Measurements from ENCODE around the gene SPINK6. TPM values are rescaled to one million over a fixed set of nuclear protein-coding genes. Genes with fewer than 3 reads are reported as not detected.

SPINK6 gene, protein sequence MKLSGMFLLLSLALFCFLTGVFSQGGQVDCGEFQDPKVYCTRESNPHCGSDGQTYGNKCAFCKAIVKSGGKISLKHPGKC
- not detected for total RNA-seq

DNA sequence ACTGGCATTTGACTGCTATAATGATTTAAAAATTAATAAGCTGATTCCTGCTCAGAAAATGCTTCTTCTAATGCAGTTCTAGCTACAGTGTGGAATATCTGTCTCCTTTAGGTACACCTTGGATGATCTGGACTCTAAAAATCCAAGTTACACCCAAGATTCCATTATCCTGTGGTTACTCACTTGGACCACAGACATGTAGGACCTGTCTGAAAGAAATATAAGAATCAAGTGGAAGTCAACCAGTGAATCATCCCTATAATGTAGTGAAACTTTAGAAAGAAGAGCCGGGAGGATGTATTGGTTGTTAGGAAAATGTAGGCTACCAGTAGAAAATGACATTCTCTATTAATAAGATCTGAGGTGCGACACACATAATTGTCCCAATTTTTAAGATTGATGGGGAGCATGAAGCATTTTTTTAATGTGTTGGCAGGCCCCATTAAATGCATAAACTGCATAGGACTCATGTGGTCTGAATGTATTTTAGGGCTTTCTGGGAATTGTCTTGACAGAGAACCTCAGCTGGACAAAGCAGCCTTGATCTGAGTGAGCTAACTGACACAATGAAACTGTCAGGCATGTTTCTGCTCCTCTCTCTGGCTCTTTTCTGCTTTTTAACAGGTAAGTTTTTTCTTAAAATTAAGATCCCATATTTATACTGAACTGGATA is at the start of gene SPINK6:
TSS of gene SPINK6 (plus strand) at position 512 of the 673 bp plus-strand sequence. CDS start at position 567, 55 bp downstream.
- ATAC-seq: no peak
- DNase-seq (ENCODE audit: low spot score): no peak
- intact Hi-C loops (cut with DNase I): no loop called here

DNA sequence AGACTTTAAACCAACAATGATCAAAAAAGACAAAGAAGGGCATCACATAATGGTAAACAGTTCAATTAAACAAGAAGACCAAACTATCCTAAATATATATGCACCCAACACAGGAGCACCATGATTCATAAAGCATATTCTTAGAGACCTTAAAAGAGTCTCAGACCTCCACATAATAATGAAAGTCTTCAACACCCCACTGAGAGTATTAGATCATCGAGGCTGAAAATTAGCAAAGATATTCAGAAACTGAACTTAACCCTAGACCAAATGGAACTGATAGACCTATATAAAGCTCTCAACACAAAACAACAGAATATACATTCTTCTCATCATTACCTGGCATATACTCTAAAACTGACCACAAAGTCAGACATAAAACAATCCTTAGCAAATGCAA is 46.2 kb upstream of the SPINK6 start:
- intact Hi-C loops (cut with DNase I): no loop called here
- no peak for ATAC-seq
- DNase-seq (ENCODE audit: low spot score): no peak

DNA sequence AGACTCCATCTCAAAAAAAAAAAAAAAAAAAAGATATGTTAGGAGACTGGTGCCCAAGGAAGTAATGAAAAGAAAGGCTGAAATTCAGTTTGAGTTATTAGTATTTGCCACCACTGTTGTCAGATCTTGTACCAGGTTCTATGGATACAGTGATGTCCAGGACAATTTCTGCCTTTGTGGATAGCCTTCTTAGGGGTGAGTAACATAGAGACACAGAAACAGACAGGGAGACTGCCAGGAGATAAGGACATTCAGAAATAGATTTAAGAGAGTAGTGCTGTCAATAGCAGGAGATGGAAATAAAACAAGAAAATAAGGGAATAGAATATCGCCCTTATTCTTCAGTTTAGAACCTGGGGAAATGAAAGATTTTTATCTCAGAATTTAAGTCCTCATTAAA is 40.8 kb upstream of the SPINK6 start:
- ATAC-seq (no peak), DNase-seq (ENCODE audit: low spot score) (no peak)
- intact Hi-C loops (cut with DNase I): no loop called here

DNA sequence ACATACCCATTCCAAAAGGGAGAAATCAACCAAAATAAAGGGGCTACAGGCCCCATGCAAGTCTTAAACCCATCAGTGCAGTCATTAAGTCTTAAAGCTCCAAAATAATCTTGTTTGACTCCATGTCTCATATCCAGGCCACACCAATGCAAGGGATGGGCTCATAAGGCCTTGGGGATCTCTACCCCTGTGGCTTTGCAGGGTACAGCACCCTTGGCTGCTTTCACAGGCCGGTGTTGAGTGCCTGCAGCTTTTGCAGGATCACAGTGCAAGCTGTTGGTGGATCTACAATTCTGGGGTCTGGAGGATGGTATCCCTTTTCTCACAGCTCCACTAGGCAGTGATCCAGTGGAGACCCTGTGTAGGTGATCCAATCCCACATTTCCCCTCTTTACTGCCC is 39.5 kb upstream of the SPINK6 start:
- intact Hi-C loops (cut with DNase I): no loop called here
- no peak for DNase-seq (ENCODE audit: low spot score)
- no peak for ATAC-seq

DNA sequence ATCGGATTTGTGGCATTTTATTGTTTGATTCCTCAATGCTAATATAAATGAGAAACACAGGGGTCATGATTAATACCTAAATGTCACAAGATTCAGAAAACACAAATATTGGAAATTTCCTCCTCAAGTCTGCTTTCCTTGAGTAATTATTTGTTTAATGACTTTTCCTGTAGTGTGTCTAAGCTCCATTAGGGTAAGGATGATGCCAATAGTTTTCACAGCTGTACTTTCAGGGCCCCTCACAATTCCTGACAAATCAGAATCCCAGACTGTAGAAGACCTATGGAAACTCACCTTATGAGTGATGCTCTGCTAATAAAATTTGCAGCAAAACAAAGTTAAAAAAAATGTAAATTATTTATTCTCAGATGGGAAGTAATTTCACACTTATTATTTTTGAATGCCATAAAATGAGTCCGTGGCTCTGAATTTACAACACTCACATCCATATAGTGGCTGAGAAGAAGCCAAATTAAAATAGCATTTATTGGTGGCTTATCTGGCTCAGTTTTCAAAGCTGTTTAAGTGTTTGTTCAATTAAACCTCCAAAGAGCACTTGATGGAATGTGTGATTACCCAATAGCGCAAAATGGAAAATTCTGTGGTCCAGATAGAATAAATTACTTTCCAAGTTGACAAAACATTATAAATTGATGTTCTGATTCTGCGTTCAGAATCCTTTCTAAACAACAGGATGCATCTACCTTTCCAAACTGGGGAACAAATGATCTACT is 36.1 kb upstream of the SPINK6 start:
- intact Hi-C loops (cut with DNase I): no loop called here
- no peak for ATAC-seq
- no peak for DNase-seq (ENCODE audit: low spot score)

DNA sequence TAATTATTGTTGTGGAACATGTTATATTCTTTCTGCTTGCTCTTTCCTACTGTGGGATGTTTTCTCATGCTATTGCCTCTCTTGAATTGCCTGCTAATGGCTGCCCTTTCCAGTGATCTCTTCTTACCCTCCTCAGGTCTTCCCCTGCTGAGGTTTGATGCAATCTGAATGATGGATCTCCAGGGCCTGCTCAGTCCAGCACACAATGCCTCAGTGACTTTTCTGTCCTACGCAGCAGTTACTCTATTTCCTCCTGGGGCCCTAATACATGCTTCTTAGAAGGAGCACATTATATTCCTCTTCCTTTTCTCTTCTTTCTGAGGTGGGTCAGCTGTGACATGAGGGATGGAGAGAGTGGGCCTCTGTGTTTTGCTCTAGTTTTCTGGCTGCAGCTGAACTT is 34.6 kb upstream of the SPINK6 start, which contains the start of gene SPINK14:
TSS of gene SPINK14 (plus strand) at position 301 of the 400 bp plus-strand sequence. CDS start 1,187 bp downstream, outside the sequence.
- intact Hi-C loops (cut with DNase I): no loop called here
- ATAC-seq (no peak), DNase-seq (ENCODE audit: low spot score) (no peak)

DNA sequence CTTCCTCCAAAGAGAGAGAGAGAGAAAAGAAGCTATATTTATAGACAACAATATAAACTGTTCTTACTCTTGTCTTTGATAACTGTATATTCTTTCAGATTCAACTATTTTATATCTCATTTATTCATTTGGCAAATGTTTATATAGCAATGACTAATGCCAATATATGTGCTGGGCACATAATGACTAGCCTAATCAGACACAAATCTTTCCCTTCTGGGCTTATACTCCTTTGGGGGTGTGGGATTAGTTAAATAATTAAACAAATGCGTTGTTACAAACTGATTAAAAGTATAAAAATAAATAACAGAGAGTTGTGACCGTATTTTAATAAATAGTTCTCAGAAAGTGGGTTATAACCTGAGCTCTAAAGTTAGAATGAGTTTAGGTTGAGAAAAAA is 30.5 kb upstream of the SPINK6 start:
- no peak for DNase-seq (ENCODE audit: low spot score)
- intact Hi-C loops (cut with DNase I): no loop called here
- no peak for ATAC-seq

DNA sequence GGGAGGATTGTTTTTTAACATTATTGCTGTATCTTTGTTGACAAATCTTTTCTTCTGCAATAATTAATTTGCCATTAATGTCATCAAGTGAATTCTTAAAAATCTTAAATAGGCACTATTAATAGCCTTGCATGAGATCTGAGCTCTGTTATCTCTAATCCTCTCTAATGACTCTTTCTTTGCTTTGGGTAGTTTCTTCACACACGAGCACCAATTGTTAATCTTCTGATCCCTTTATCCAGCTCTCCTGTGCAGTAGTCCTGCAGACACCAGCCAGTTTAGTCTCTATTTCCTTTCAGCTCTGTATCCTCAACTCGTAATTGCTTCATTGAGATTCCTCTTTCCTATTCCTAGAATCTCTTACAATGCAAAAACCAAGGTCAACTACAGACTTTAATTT is 26.4 kb upstream of the SPINK6 start:
- no peak for DNase-seq (ENCODE audit: low spot score)
- no peak for ATAC-seq
- intact Hi-C loops (cut with DNase I): no loop called here

DNA sequence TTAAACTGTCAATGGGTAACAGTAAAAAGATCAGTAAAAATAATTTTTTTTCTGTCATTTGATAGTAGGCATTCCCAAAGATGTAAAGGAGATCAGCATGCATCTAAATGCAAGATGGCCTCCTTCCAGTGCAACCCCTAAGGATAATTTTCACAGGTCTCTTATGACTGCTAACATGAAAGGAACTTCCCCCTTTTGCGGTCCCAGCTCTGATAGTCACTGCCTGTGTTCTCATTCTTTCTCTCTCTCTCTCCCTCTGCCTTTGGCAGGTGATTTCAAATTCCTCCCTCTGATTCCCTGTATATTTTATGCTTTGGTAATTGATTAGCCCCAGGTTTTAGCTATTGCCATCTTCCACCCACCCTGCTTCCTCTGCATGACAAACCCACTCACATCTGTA is 25.6 kb upstream of the SPINK6 start:
- DNase-seq (ENCODE audit: low spot score) (no peak), ATAC-seq (no peak)
- intact Hi-C loops (cut with DNase I): no loop called here

DNA sequence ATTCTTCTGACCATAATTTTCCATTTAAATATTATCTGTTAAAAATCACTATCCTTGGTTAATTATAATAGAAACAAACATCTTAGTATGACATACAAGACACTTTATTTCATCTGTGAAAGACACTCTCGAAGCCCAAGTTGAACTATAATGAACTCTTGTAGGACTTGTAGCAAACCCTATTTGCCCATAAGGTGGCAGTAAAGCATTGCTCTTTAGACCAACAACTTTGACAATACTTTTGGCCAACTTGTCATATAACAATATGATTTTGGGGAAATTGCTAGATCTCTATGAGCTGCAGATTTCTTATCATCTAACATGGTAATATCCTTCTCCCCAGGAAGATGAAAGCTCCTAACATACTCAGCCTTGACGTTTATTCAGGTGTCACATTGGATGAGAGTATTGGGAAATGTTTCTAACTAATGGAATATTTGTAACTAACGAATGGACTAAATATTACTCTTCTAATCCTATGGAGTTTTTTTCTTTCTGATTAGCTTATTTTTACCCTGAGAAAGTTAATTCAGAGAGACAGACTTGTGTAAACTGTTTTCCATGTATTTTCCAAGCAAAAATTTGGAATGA is 23.5 kb upstream of the SPINK6 start:
- ATAC-seq (peak; percentile 46), DNase-seq (ENCODE audit: low spot score) (no peak)
- intact Hi-C loops (cut with DNase I): no loop called here

DNA sequence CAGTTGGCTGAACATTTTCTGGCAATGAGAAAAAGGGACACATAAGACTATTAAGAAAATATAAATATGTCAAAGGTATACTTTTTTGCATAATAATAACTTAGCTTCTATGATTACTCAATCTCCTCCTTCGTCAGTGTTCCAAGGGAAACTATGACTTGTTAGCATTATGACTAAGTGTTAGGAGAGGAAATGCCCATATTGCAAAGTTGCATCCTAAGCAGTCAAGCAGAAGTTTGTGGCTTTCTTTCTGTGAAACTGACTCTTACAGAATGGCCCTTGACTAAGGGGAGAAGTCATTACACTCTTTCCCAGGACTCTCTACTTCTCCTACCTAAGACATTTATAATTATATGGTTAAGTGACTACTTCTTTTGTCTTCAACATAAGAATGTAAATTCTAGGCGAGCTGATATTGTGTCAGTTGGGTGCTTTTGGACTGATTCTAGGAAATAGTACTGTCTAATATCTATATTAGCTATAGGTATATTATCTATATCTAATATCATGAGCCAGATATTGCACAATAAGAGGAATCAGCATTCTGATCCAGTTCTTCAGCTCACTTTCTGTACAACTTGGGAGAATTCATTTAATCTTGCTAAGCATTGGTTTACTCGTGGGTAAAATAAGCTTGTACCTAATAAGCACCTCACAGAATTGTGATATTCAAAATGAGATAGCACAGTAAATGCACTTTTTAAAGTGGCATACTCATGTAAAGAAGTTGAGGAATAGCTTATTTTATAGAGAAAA is 16.4 kb upstream of the SPINK6 start:
- intact Hi-C loops (cut with DNase I): no loop called here
- ATAC-seq (peak; percentile 64), DNase-seq (ENCODE audit: low spot score) (no peak)

DNA sequence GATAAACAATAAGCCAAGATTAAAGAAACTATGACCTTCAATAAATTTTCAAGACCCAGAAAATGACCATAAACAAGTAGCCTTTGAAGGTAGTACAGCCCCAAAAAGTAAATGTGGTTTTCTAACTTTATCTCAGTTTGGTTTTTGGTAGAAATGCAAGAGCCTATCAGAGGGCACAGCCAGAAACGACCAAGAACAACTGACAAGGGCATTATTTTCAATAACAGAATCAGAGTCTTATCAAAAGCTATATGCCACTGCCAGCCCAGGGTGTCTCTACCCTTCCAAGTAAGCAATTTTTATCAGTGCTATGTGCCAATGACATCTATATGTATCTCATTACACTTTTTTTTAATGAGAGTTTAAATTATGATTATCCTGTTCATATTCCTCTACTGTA is 11.8 kb upstream of the SPINK6 start:
- no peak for DNase-seq (ENCODE audit: low spot score)
- ATAC-seq: no peak
- intact Hi-C loops (cut with DNase I): no loop called here

DNA sequence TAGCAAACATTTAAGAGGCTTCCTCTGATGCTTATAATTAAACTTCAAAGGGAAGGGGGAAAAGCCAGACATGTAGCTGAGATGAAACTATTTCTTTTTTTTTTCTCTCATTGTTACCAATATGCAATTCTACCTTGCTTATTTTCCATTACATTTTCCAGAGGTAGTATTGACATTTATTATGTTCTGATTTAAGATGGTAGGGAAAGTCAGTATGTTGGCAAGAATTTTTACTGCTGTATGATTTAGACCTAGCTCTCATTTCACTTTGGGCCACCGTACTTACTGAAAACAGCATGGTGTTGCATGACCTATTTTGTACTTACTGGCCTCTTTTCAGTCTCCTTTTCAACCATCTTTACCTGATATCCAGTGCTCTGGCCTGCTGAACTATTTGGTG is 9.6 kb upstream of the SPINK6 start:
- no peak for DNase-seq (ENCODE audit: low spot score)
- no peak for ATAC-seq
- intact Hi-C loops (cut with DNase I): no loop called here

DNA sequence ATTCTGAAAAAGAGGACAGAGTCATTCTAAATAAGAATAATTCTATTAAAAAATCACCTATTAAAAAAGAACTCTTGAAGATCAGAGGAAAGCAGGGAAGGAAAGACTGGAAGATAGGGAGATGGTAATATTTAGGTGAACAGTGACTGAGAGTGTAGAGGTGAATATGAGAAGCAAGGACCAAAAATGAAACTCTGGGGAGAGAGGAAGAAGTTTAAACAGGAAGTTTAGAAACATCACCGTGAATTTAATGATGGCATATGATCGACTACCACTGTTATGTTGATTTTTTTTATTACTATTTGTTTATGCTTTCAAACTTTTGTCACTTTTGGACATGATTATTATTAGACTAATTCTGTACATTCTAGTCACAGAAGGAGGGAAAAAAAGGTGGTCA is 1.7 kb upstream of the SPINK6 start:
- ATAC-seq (no peak), DNase-seq (ENCODE audit: low spot score) (no peak)
- intact Hi-C loops (cut with DNase I): no loop called here

DNA sequence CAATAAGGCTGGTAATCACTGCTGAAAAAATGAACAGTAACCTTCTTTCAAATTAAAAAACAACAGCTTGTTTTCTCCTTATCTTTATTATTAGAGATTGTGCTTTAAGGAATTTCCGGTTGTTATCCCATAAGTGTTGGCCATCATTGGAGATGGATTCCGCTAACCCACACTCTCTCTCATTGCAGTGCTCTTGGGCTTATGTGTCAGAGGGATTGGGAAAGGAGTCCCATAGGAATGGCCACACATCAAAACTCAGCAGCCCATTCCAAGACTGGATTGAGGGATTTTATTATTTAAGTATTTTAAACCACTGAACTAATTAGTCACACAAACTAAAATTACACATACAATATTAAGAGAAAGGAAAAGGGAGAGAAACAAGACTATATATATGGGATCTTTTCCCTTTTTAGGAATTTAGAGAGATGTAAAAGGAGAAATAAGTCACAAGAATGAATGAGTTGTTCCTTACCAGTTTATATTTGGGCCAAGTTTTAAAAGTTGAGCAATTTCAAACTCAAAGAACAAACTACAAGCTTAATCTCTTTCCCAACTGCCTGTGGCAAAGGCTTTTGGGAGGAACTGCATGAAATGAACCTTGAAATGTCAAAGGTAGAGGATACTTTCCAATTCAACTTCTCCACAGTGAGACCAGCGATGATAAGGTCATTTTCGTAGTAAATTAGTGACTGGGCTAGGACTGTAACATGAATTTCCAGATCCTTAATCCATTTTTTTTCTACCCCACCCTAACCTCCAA is 2.4 kb downstream of the SPINK6 start:
- DNase-seq (ENCODE audit: low spot score): no peak
- intact Hi-C loops (cut with DNase I): no loop called here
- peak; percentile 17 for ATAC-seq

DNA sequence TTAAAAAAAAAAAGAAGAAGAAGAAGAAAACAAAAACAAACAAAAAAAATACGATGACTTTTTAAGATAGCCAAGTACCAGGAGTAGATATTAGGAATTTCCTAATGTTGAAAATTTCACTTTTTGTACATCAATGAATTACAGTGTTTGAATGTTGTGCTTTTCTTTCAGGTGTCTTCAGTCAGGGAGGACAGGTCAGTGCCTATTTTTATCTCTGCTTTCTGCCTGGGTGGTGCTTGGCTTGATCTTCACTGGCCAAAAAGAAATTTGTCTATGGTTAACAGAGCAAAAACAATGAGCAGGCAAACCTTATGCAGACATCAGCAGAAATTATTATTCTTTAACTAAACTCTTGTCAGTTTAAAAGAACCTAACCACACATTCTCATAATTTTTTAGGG is 3.0 kb downstream of the SPINK6 start:
- no peak for DNase-seq (ENCODE audit: low spot score)
- intact Hi-C loops (cut with DNase I): no loop called here
- ATAC-seq: no peak

DNA sequence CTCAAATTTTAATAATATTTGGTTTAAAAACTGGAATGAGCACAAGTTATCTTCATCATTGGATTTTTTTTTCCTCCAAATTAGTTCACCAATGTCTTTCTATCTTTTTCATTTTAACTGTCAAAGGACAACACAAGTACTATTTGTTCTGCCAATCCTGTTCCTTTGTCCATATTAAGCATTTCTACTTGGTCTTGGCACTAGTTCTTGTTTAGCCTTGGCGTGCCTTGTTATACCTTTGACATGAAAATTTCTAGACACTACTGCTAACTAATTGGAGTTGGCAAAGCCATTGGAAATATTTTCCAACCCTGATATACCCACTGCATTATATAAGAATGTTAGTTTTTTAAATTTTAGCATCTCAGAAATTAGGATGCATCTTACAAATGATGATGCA is 3.8 kb downstream of the SPINK6 start:
- ATAC-seq (no peak), DNase-seq (ENCODE audit: low spot score) (no peak)

DNA sequence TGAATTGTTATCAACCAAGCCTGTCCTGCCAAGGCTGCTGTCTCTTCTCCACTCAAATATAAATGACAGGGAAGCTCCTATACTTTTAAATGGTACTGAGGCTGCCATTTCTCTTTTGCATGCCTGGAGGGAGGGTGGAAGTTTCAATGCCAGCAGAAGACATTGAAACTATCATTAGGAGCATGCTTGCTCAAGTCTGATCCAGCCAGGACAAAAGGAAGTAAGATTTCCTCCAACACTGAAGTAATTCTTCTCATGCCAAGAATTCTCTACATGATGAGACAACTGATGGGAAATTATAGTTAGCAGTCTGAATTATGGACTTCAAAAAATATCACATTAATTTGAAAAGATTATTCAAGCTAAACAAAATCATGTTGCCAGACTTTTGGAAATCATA is 5.4 kb downstream of the SPINK6 start:
- DNase-seq (ENCODE audit: low spot score) (no peak), ATAC-seq (no peak)
- intact Hi-C loops (cut with DNase I): no loop called here

More for the DNA sequence above, 3.8 kb downstream of the SPINK6 start:
- intact Hi-C loops (cut with DNase I): no loop called here
